Motor neuron (in vitro differentiated cells): Measurements from ENCODE around the gene DCN. TPM values are rescaled to one million over a fixed set of nuclear protein-coding genes. Genes with fewer than 3 reads are reported as not detected.
"Not testable (repeated sequence)": the region's sequence is repeated elsewhere in the genome, so short reads cannot be mapped to it uniquely, and the experiment has no call there.

Experiments
- ATAC-seq, 8 experiments: fragments of 200-7000 bp; cut with Tn5 transposase; replicated peaks in 6 of 8; 2 replicates each; pipeline ENCODE4 v1.8.0; 2021; ENCODE audit warnings: mild to moderate bottlenecking in 8 of 8, moderate library complexity in 8 of 8
- H3K27ac ChIP-seq, 2 donors: fragments of 250-450 bp; sonication (Bioruptor Pico); 2 replicates each; pipeline ENCODE4 v1.9.0; 2021; ENCODE audit warnings: antibody characterized with exemption in 2 of 2, mild to moderate bottlenecking in 2 of 2, moderate library complexity in 1 of 2
- H3K4me1 ChIP-seq, 2 donors: fragments of 250-450 bp; sonication (Bioruptor Pico); replicated peaks in 1 of 2; 2 replicates each; pipeline ENCODE4 v1.6.1; 2021; ENCODE audit warnings: antibody characterized with exemption in 2 of 2, mild to moderate bottlenecking in 2 of 2, moderate library complexity in 1 of 2
- H3K4me3 ChIP-seq, 5 donors: fragments of 250-450 bp; sonication (Bioruptor Pico); 2 replicates each; pipeline ENCODE4 v1.9.0; 2021; ENCODE audit warnings: antibody characterized with exemption in 5 of 5, mild to moderate bottlenecking in 5 of 5, moderate library complexity in 4 of 5
- WGBS, 10 experiments: fragments of 450-650 bp; shearing (Covaris generic); methylation state at CpG; one replicate each; pipeline ENCODE4 v1.0.0; 2022; 5-methylcytosine and 5-hydroxymethylcytosine counted together
- in situ Hi-C, 9 experiments: fragments of 400-800 bp; cut with MboI; loops; one replicate each; pipeline ENCODE4 v1.15.0; 2021; ENCODE audit warnings: low sequenced_read_pairs in 9 of 9, low pct_unique_long_range_greater_than_20kb in 2 of 9; ENCODE audit not compliant: unreplicated experiment in 9 of 9
- total RNA-seq, 8 experiments: library from RNA; unstranded; fragments of 300-600 nt; gene quantifications; 2 replicates each; pipeline versions ENCODE4 v1.2.3 to v1.2.4, GENCODE V29; 2022

The DCN gene
- total RNA-seq, 8 experiments from 2014 or later: 0.11 to 863 (median 30.7) TPM

DNA sequence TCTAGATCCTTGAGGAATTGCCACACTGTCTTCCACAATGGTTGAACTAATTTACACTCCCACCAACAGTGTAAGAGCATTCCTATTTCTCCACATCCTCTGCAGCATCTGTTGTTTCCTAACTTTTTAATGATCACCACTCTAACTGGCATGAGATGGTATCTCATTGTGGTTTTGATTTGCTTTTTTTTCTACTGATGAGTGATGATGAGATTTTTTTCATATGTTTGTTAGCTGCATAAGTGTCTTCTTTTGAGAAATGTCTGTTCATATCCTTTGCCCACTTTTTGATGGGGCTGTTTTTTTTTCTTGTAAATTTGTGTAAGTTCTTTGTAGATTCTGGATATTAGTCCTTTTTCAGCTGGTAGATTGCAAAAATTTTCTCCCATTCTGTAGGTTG is 24.7 kb upstream of the DCN start:
- H3K4me1 ChIP-seq, H3K27ac ChIP-seq, in situ Hi-C loops, H3K4me3 ChIP-seq, ATAC-seq: not testable (repeated sequence)

GRCh38 chr12:91205811-91206210 is 23.2 kb upstream of the DCN start:
- ATAC-seq: peak in 5 of 8 experiments; percentile 47 to 86 (median 61)
- Histone ChIP-seq H3K27ac (no peak overlapping the region), H3K4me3 (no peak overlapping the region), H3K4me1 (peaks cover 0 to 9% of the 10 kb centered on the region in 2 donors)
- WGBS, 10 experiments: 44 to 100% (median 71%) methylated on average over 1 of the region's 1 CpG; no CpG with 5 or more reads in 3 of the 10 experiments
- in situ Hi-C loops: no loop called here

GRCh38 chr12:91204421-91204820 is 21.8 kb upstream of the DCN start:
- H3K4me1 ChIP-seq: peaks cover 0 to 9% of the 10 kb centered on the region in 2 donors
- peak in 3 of 8 experiments; percentile 42 to 51 (median 47) for ATAC-seq
- in situ Hi-C loops: no loop called here
- 28 to 100% (median 69%) methylated on average over 1 to 4 of the region's 4 CpGs; no CpG with 5 or more reads in 2 of the 10 experiments for WGBS, 10 experiments
- no peak overlapping the region for H3K4me3 ChIP-seq
- no peak overlapping the region for H3K27ac ChIP-seq

GRCh38 chr12:91203610-91204009 is 21.0 kb upstream of the DCN start:
- H3K27ac ChIP-seq: no peak overlapping the region
- in situ Hi-C loops: no loop called here
- no peak overlapping the region for H3K4me3 ChIP-seq
- ATAC-seq: peak in 1 of 8 experiments; percentile 25
- H3K4me1 ChIP-seq: peaks cover 0 to 6% of the 10 kb centered on the region in 2 donors
- 0 to 83% (median 44%) methylated on average over 1 to 3 of the region's 3 CpGs; no CpG with 5 or more reads in 2 of the 10 experiments for WGBS, 10 experiments

GRCh38 chr12:91202390-91202789 is 19.8 kb upstream of the DCN start:
- Histone ChIP-seq H3K4me1 (peaks cover 0 to 6% of the 10 kb centered on the region in 2 donors), H3K4me3 (no peak overlapping the region), H3K27ac (no peak overlapping the region)
- 67 to 100% (median 83%) methylated on average over 1 of the region's 1 CpG; no CpG with 5 or more reads in 5 of the 10 experiments for WGBS, 10 experiments
- in situ Hi-C loops: no loop called here
- no peak for ATAC-seq

DNA sequence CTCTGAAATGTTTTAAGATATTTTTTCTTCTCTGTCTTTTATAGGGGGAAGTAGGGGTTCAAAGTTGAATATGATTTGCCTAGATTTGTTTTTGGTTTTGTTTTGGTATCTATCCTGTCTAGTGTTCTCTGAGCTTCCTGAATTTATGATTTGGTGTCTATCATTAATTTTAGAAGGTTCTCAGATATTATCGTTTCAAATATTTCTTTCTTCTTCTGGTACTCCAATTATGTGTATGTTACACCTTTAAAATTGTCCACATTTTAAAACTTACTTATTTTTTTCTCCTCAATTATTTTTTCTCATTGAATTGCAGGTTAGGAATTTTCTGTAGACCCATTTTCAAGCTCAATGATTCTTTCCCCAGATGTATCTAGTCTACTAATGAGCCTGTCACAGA is 13.8 kb upstream of the DCN start:
- WGBS, 10 experiments: 54 to 100% (median 92%) methylated on average over 1 of the region's 1 CpG; no CpG with 5 or more reads in 1 of the 10 experiments
- Histone ChIP-seq H3K4me3 (no peak overlapping the region), H3K4me1 (no peaks in the 10 kb centered on the region), H3K27ac (no peak overlapping the region)
- in situ Hi-C loops: loop anchor here in 1 of 9 experiments (25.0 kb wide), 1 partner anchor 141 kb away; no protein-coding TSS in a partner anchor
- no peak for ATAC-seq

GRCh38 chr12:91194500-91194899 is 11.9 kb upstream of the DCN start:
- Histone ChIP-seq H3K4me1 (no peaks in the 10 kb centered on the region), H3K4me3 (no peak overlapping the region), H3K27ac (no peak overlapping the region)
- no peak for ATAC-seq
- in situ Hi-C loops: loop anchor here in 1 of 9 experiments (25.0 kb wide), 1 partner anchor 143 kb away; no protein-coding TSS in a partner anchor
- 41 to 100% (median 88%) methylated on average over 1 to 2 of the region's 2 CpGs for WGBS, 10 experiments

- WGBS, 10 experiments: 43 to 100% (median 75%) methylated on average over 1 to 2 of the region's 2 CpGs
- Histone ChIP-seq H3K4me1 (no peaks in the 10 kb centered on the region), H3K27ac (no peak overlapping the region), H3K4me3 (no peak overlapping the region)
- ATAC-seq: no peak
- in situ Hi-C loops: loop anchor here in 1 of 9 experiments (25.0 kb wide), 1 partner anchor 146 kb away; no protein-coding TSS in a partner anchor
Measured at GRCh38 chr12:91191513-91192111, 9.0 kb upstream of the DCN start.

- H3K4me3 ChIP-seq: no peak overlapping the region
- H3K27ac ChIP-seq: no peak overlapping the region
- H3K4me1 ChIP-seq: no peaks in the 10 kb centered on the region
- 0 to 100% (median 85%) methylated on average over 1 to 3 of the region's 3 CpGs for WGBS, 10 experiments
- in situ Hi-C loops: loop anchor here in 1 of 9 experiments (25.0 kb wide), 1 partner anchor 148 kb away; no protein-coding TSS in a partner anchor
- ATAC-seq: no peak
Measured at GRCh38 chr12:91189516-91189915, 6.9 kb upstream of the DCN start.

DNA sequence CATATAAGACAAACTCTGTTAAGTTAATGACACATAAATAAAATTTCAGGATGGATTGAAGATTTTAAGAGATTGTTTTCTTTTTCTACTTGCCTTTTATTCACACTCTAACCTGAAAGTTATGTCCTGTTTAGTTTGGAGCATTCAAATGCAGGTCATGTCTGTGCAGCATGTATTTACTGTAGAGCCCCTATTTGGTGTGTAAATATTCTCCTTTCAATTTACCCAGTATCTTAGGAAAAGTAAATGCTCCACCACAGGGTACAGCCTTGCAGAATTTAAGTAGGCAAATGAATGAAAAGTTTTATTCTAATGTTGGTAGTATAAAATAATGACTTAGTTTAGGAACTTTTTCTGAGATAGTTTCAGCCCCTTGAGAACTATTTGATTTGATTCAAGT is 6.2 kb upstream of the DCN start:
- in situ Hi-C loops: loop anchor here in 1 of 9 experiments (25.0 kb wide), 1 partner anchor 149 kb away; no protein-coding TSS in a partner anchor
- peak in 2 of 8 experiments; percentile 29 to 98 for ATAC-seq
- Histone ChIP-seq H3K4me1 (no peaks in the 10 kb centered on the region), H3K4me3 (no peak overlapping the region), H3K27ac (no peak overlapping the region)

DNA sequence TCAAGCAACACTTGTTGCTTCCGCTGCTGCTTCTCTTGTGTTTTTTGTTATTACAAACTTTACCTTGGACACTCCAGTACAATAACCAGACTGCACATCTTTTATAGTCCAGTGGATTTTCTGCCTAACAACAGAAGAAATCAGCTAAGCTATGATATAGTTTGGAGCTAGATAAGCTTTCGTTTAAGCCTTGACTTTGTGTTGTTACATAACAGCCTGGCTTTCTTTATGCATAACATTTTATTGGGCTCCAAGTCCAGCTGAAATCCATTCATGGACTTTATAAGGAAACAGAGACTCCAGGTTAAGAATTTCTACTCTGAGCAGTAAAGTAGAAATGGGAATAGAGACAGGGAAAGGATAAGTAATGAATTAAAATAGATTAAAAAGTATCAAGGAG is 3.5 kb upstream of the DCN start:
- H3K27ac ChIP-seq: no peak overlapping the region
- H3K4me3 ChIP-seq: no peak overlapping the region
- ATAC-seq: no peak
- no peaks in the 10 kb centered on the region for H3K4me1 ChIP-seq
- in situ Hi-C loops: loop anchor here in 1 of 9 experiments (25.0 kb wide), 1 partner anchor 151 kb away; no protein-coding TSS in a partner anchor
- 70 to 100% (median 86%) methylated on average over 1 to 2 of the region's 2 CpGs for WGBS, 10 experiments

DNA sequence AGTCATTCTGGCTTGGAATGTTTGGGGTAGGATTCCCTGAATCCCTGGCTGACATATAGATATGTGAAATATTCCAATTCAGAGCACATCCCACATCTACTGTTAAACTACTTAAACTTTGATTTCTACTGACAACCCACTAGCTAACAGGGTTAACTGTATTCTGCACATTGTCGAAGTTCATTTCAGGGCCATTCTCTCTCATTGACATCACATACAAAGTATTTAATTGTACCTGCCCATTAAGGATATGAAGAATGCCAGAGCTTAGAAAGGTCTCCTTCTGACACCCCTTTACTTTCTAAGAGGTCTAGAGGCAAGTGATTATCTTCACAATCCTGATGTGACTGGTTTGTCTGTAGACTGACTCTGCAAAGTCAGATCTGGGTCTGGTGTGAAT is 2.8 kb upstream of the DCN start:
- Histone ChIP-seq H3K27ac (no peak overlapping the region), H3K4me1 (no peaks in the 10 kb centered on the region), H3K4me3 (no peak overlapping the region)
- in situ Hi-C loops: loop anchor here in 1 of 9 experiments (25.0 kb wide), 1 partner anchor 152 kb away; no protein-coding TSS in a partner anchor
- no peak for ATAC-seq
- WGBS, 10 experiments: 67 to 71% methylated on average over 1 of the region's 1 CpG; no CpG with 5 or more reads in 8 of the 10 experiments

- H3K27ac ChIP-seq: no peak overlapping the region
Measured at GRCh38 chr12:91183551-91183950, 934 bp upstream of the DCN start.

More at GRCh38 chr12:91183551-91183950, 934 bp upstream of the DCN start:
- no peak overlapping the region for H3K4me3 ChIP-seq
- H3K4me1 ChIP-seq: no peaks in the 10 kb centered on the region
- in situ Hi-C loops: loop anchor here in 1 of 9 experiments (25.0 kb wide), 1 partner anchor 154 kb away; no protein-coding TSS in a partner anchor
- 60 to 88% (median 69%) methylated on average over 1 to 2 of the region's 2 CpGs; no CpG with 5 or more reads in 4 of the 10 experiments for WGBS, 10 experiments
- no peak for ATAC-seq
